Calu3 (cell line): ENCODE measurements around the gene ROBO4. TPM values are rescaled to one million over a fixed set of nuclear protein-coding genes. Genes with fewer than 3 reads are reported as not detected.

Source experiments
- BruUV-seq: library from RNA; stranded (reverse); fragments of 400-500 nt; replicated peaks from 2 replicates; lab custom pipeline; 2021; lab: Mats Ljungman, UMichigan
- CTCF ChIA-PET: fragments of 300-600 bp; sonication (Branson Sonifier 250); formaldehyde crosslinking; loops from one replicate; lab custom pipeline; 2022; ENCODE audit warnings: antibody characterized with exemption; lab: Charles Lee
- DNase-seq: peaks from one replicate; pipeline ENCODE4 v3.0.0; 2022
- H3K27ac Mint-ChIP-seq: one replicate; pipeline ENCODE4 v1.8.0; 2022; ENCODE audit warnings: mixed read lengths; ENCODE audit not compliant: unreplicated experiment
- H3K27me3 Mint-ChIP-seq: one replicate; pipeline ENCODE4 v1.8.0; 2022; ENCODE audit warnings: mixed read lengths; ENCODE audit not compliant: unreplicated experiment
- H3K36me3 Mint-ChIP-seq: one replicate; pipeline ENCODE4 v1.8.0; 2022; ENCODE audit warnings: mild to moderate bottlenecking, moderate library complexity, mixed read lengths; ENCODE audit not compliant: insufficient read depth, unreplicated experiment
- H3K4me1 Mint-ChIP-seq: one replicate; pipeline ENCODE4 v1.8.0; 2022; ENCODE audit warnings: mild to moderate bottlenecking, low read depth, mixed read lengths; ENCODE audit not compliant: unreplicated experiment
- H3K4me3 Mint-ChIP-seq: one replicate; pipeline ENCODE4 v1.8.0; 2022; ENCODE audit warnings: mild to moderate bottlenecking, low read depth, moderate library complexity, mixed read lengths; ENCODE audit not compliant: unreplicated experiment
- H3K9me3 Mint-ChIP-seq: one replicate; pipeline ENCODE4 v1.8.0; 2022; ENCODE audit warnings: low read depth, mixed read lengths; ENCODE audit not compliant: unreplicated experiment
- intact Hi-C: fragments of 100-400 bp; cut with micrococcal nuclease; formaldehyde crosslinking; loops from one replicate; pipeline ENCODE4 v1.10.0; 2022; ENCODE audit not compliant: unreplicated experiment
- total RNA-seq: library from RNA; stranded (reverse); gene quantifications from 2 replicates; pipeline ENCODE4 v1.2.3, GENCODE V29; 2022
- TF ChIP-seq, protein P1 (sequence below): fragments of 200-600 bp; IDR thresholded peaks from one replicate; pipeline ENCODE4 v1.8.0; 2022; ENCODE audit warnings: antibody characterized with exemption; ENCODE audit not compliant: unreplicated experiment

The ROBO4 gene
- total RNA-seq, 1 experiment from 2014 or later, result not detected

DNA sequence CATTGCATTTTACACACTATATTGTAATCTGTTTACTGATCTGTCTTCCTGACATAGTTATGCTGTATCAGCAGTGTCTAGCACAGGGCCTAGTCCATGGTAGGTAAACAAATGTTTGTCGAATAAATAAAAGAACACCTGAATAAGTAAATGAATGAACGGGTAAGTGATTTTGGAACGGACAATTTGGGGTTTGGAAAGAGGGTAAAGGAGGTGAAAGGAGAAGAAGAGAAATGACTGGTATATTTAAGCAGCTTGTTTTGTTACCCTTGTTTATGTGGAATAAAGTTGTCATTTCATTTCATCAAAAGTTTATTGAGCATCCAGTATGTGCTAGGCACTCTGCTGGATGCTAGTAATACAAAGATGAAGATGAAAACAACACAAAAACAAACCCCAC, 21.3 kb upstream of the ROBO4 start, which contains the start of gene HEPN1:
TSS of gene HEPN1 (plus strand) at position 301 of the 400 bp plus-strand sequence.
- Mint-ChIP-seq H3K27ac (no peak within 1 kb of the TSS), H3K4me1 (no peaks in the 10 kb centered on the region), H3K9me3 (no peaks in the 10 kb centered on the region), H3K36me3 (no peaks in the 10 kb centered on the region), H3K27me3 (peaks cover 60% of the 10 kb centered on the region), H3K4me3 (no peak within 1 kb of the TSS)
- TF ChIP-seq, protein P1, sequence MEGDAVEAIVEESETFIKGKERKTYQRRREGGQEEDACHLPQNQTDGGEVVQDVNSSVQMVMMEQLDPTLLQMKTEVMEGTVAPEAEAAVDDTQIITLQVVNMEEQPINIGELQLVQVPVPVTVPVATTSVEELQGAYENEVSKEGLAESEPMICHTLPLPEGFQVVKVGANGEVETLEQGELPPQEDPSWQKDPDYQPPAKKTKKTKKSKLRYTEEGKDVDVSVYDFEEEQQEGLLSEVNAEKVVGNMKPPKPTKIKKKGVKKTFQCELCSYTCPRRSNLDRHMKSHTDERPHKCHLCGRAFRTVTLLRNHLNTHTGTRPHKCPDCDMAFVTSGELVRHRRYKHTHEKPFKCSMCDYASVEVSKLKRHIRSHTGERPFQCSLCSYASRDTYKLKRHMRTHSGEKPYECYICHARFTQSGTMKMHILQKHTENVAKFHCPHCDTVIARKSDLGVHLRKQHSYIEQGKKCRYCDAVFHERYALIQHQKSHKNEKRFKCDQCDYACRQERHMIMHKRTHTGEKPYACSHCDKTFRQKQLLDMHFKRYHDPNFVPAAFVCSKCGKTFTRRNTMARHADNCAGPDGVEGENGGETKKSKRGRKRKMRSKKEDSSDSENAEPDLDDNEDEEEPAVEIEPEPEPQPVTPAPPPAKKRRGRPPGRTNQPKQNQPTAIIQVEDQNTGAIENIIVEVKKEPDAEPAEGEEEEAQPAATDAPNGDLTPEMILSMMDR, result no peak
- no peak for DNase-seq
- intact Hi-C loops, result no loop called here
- BruUV-seq, result no TSS peak
- CTCF ChIA-PET, result no interaction called here

DNA sequence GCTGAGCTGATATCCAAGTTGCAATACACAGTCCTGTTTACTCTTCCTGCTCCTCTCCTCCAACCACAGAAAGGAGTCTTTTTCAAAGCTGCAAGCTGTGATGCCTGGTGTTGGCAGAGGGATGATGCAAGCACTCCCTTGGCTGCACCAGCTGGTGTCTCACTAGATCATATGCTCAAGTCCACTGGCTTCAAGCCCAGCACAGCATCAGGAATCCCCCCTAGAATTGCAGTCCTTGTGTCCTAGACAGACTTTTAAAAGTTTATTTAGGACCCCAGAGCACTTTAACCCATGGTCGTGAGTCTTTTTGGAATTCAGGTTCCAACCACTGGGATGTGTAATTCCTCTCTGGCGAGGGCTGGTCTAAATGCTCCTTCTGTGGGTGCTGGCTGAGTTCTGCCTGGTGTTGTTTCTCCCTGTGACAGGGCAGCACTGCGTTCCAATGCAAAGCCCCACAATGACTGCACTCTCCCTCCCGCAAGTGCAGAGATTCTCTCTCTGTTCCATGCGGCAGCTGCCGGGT, 19.5 kb upstream of the ROBO4 start:
- no peaks in the 10 kb centered on the region for H3K4me1 Mint-ChIP-seq
- H3K36me3 Mint-ChIP-seq, result no peaks in the 10 kb centered on the region
- CTCF ChIA-PET, result no interaction called here
- TF ChIP-seq, protein P1, result no peak
- H3K9me3 Mint-ChIP-seq, result no peaks in the 10 kb centered on the region
- intact Hi-C loops, result no loop called here
- no peak overlapping the region for H3K27ac Mint-ChIP-seq
- no TSS peak for BruUV-seq
- no peak for DNase-seq
- H3K4me3 Mint-ChIP-seq, result no peak overlapping the region
- peaks cover 55% of the 10 kb centered on the region for H3K27me3 Mint-ChIP-seq

DNA sequence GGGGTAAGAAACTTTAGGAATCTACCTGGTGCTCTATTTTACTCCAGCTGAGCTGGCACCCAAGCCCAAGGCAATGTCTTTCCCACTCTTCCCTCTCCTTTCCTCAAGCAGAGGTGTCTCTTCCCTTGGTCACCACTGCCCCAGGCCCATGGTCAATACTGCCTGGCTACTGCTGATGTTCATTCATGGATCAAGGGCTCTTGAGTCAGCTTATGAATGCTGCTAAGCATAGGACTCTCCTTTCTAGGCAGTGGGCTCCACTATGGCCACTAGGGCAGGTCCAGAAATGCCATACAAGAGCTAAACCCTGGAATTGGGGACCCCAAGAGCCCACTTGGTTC, 18.7 kb upstream of the ROBO4 start:
- no peak for DNase-seq
- peaks cover 55% of the 10 kb centered on the region for H3K27me3 Mint-ChIP-seq
- TF ChIP-seq, protein P1, result no peak
- no peaks in the 10 kb centered on the region for H3K9me3 Mint-ChIP-seq
- no peak overlapping the region for H3K4me3 Mint-ChIP-seq
- no peaks in the 10 kb centered on the region for H3K4me1 Mint-ChIP-seq
- BruUV-seq, result no TSS peak
- no peaks in the 10 kb centered on the region for H3K36me3 Mint-ChIP-seq
- CTCF ChIA-PET, result no interaction called here
- intact Hi-C loops, result no loop called here
- H3K27ac Mint-ChIP-seq, result no peak overlapping the region

DNA sequence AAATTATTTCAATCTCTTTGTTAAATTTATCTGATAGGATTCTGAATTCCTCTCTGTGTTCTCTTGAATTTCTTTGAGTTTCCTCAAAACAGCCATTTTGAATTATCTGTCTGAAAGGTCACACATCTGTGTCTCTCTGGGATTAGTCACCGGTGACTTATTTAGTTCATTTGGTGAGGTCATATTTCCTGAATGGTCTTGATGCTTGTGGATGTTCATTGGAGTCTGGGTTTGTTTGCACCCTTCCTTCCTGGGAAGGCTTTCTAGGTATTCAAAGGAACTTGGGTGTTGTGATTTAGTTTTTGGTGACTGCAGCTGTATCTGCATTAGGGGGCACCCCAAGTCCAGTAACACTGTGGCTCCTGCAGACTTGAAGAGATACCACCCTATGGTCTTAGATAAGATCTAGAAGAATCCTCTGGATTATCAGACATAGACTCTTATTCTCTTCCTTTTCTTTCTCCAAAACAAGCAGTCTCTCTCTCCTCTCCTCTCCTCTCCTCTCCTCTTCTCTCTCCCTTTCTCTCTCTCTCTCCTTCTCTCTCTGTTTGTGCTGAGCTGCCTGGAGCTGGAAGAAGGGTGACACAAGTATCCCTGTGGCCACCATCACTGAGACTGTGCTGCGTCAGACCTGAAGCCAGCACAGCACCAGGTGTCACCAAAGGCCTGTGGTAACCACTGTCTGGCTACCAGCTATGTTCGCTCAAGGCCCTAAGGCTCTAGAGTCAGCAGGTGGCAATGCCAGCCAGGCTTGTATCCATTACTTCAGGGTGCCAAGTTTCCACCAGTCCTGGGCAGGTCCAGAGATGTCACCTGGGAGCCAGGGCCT, 18.1 kb upstream of the ROBO4 start:
- no peaks in the 10 kb centered on the region for H3K9me3 Mint-ChIP-seq
- no peaks in the 10 kb centered on the region for H3K36me3 Mint-ChIP-seq
- DNase-seq, result no peak
- intact Hi-C loops, result no loop called here
- TF ChIP-seq, protein P1, result no peak
- H3K4me1 Mint-ChIP-seq, result no peaks in the 10 kb centered on the region
- no TSS peak for BruUV-seq
- H3K27me3 Mint-ChIP-seq, result peaks cover 55% of the 10 kb centered on the region
- CTCF ChIA-PET, result no interaction called here
- no peak overlapping the region for H3K27ac Mint-ChIP-seq
- H3K4me3 Mint-ChIP-seq, result no peak overlapping the region
